IPS DF 19.7 (cell line): ENCODE data around the gene FYN.

Experiments
- DNase-seq: peaks from one replicate; pipeline ENCODE4 v3.0.0-alpha.2; 2013; ENCODE audit warnings: low read depth, low spot score

The FYN gene

DNA sequence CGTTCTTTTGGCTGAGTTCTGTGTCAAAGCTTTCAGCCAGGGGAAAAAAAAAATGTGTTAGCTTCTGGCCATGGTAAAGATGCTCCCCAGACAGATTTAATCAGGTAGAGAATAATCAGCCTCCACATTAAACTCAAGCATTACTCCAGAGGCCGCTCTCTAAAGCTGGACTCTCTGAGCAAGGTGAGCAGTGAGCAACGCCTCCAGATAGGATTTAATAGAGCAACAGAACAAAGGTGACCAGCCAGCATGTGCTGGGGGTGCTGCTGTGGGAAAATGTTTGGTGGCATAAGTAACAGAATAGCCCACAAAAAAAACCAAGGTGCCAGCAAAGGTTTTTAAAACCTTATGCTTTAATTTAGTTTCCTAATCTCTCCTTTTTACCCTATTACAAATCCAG, 164.1 kb downstream of the FYN start:
- no peak for DNase-seq

- no peak for DNase-seq
Measured at GRCh38 chr6:111707773-111708172, 165.5 kb downstream of the FYN start.

DNA sequence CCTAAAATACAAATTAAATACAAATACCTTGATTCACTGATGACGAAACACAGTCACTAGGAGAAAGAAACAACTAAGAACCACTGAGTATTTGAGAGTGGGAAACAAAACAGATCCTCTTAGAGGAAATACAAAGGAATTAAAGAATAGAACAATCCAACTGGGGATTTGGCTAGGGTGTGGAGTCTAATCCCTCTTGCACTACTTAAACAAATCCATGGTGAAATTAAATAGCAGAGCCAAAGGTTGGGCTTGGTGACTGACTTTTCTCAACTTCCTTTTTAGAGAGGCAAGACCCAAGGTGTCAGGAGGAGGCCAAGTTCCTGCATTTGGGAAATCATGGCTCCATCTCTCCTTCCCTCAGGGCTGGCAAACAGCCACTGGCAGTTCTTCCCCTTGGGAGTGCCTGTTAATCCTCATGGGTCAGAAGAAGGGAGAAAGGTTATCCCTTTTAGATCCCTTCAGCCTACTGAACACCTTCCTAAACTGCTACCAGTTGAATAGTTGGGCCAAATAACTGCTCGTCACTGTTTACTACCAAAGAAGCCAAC, 166.3 kb downstream of the FYN start:
- DNase-seq: no peak

DNA sequence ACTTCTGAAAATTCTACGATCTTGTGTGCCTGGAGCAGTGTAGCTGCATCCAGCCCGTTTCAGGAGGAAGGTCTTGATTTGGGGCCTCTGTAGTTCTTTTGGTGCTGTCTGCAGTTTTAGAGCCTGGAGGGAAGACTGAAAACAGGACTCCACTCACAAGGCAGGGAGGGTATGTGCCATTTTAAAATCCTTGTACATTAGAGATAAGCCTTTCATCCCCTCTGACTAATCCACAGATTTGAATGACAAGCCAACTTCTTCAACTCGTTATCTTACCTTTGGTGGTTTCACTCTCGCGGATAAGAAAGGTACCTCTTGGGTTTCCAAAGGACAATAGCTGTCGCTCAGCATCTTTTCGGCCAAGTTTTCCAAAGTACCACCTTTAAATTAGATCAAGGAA, 169.5 kb downstream of the FYN start:
- DNase-seq: no peak

- DNase-seq: no peak
Measured at GRCh38 chr6:111702268-111702667, 171.0 kb downstream of the FYN start.

DNA sequence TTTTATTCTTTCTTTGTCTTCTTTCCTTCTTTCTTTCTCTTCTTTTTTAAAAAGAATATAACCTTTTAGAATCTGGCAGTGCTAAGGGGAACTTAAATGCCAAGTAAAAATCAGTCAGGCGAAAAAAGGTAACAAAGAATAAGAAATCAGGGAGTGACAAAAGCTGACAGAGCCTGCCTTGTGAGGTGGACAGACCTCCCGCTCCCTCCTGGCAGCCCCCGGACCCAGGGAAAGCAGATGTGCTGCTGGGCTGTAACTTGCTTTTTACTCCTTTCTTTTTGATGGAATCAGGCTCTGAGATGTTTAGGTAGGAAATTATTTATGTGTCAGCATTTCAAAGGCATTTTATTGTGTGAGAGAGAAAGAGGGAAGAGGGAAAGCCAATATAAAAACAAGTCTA, 172.1 kb downstream of the FYN start:
- DNase-seq: no peak

DNA sequence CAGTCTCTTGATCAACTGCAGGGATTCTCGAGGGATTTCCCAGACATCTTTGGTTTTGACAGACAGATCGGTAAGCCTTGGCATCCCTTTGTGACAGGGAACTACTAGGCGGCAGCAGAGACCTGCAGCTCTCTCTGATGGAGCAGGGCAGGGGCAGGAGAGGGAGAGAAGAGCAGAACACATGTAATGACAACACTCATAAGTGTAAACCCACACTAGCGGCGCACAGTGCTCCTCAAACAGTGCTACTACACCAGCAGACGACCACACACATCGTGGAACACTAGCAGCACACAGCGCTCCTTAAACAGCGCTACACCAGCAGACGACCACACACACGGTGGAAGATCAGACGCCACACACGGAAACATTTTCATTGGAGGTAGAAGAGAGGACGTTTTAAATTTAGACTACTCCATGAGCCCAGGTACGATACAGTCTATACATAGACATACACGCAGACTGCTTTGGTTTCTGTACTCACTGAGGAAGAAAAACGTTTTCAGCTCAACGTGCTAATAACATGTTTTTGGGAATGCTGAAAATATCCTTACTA, 173.0 kb downstream of the FYN start:
- no peak for DNase-seq

DNA sequence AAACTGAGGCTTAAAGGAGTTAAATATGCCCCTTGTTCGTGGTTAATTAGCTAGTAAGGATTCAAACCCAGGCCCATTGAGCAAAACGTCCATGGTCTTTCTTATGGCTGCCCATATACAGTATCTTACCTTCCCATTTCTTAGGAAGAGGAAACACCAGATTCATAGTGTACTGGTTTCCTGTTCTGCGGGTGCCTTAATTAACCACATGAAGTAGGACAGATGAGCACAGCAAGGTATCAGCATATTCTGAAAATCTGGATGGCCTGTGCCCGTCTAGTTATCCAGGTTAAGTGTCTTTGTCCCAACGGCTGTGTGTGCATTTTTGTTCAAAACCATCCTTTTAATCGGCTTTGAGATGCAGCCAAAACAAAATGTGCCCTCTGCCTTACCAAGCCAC, 174.1 kb downstream of the FYN start:
- no peak for DNase-seq

- no peak for DNase-seq
Measured at GRCh38 chr6:111696814-111697213, 176.4 kb downstream of the FYN start.

DNA sequence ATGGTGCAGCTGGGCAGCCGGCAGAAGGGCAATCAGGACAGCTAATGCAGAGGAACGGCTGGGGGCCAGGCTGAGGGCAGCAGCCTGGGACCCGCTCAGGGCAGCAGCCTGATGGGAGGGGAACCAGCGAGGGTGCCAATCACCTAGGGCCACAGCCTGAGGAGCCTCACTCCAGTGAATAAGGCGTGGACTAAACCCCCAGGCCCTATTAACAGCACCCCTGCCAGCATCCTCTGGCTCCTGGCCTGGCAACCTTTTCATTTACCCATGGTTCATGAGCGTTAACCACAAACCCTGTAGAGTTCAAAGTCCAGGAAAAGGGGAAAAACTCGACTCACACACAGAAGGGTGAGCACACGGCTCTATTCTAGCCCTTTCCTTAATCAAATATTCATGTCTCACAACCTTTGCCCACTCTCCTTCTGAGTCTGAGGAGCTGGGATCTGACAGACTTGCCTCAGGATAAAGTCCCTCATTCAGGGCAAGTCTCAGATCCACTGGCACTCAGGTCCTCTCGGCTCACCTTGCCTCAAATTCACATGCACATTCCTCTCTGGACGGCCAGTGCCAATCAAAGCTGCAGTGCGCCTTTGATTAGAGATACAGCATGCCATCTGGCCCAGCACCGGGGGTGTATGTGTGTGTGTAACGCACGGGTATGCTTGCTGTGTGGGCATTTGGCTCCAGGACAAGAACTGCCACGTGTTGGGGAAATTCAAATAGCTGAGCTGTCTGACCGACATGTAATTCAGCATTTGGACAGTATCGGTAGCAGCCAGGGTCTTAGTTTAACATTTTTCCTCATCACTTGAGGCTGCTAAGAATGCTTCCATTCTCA, 180.7 kb downstream of the FYN start:
- no peak for DNase-seq

- DNase-seq: no peak
Measured at GRCh38 chr6:111691345-111692225, 181.7 kb downstream of the FYN start.

DNA sequence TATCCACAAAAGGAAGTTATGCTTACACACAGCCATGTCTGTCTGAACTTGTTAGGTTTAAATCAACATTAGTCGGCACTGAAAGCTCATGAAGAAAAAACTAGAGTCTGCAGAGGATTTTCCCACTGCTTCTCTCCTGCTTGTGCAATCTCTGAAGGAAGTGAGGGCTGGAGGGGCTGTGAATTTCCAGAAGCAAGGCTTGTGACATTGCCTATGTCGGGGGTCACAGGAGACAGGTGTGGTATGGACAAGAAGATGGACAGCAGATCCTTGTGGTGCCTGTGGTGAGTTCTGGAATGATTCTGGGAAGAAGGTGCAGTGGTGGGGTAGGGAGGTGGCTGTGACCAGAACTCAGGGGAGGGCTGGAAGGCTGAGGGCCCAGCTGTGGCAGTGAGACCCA, 183.3 kb downstream of the FYN start:
- no peak for DNase-seq

DNA sequence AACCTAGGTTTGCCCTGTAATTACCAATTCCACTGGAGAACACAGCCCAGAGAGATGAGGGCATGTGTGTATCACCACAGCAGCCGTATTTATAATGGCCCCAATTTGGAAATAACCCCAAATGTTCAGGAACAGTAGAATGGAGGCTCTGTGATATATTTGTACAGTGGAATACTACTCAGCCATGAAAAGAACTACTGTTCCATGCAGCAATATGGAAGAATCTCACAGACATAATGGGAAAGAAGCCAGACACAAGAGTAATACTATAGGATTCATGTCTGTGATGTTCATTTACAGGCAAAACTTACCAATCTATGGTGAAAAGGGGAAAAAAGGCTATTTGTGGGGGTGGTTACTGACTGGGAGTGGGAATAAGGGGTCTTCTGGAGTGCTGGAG, 183.8 kb downstream of the FYN start:
- no peak for DNase-seq

DNA sequence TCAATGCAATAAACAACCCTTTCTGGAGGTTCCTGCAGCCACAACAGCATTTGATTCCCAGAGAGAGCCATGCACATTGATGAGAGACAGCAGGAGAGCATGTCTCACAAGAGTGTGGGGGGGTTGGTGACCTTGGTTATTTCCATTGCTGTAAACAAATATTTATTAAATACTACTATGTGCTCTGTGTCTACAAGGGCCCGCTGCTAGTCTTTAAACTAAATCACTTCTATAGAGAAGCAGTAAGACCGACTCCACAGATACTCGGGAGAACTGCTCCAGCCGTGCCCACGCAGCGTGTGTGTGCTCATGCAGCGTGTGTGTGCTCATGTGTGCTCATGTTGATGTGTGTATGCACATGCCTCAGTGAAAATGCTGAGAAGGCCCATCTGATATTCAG, 184.9 kb downstream of the FYN start:
- DNase-seq: no peak

DNA sequence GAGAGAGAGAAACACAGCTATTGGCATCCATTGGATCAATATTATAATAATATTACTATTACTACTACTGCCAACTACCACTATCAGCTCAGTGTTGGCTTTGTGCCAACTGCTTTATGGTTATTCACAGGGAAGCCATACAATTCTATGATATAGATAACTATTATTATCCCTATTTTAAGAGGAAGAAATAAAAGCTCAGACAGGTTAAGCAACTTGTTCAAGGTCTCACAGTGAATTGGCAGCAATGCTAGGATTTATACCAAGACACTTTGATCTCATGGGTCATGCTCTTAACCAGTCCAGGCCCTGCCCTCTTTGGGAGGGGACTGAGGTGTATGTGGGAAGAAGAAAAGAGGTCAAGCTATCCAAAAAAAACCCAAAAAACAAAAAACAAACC, 185.6 kb downstream of the FYN start:
- DNase-seq: no peak

- DNase-seq: no peak
Measured at GRCh38 chr6:111686932-111687266, 186.4 kb downstream of the FYN start.

- DNase-seq: no peak
Measured at GRCh38 chr6:111686249-111686931, 186.9 kb downstream of the FYN start.

DNA sequence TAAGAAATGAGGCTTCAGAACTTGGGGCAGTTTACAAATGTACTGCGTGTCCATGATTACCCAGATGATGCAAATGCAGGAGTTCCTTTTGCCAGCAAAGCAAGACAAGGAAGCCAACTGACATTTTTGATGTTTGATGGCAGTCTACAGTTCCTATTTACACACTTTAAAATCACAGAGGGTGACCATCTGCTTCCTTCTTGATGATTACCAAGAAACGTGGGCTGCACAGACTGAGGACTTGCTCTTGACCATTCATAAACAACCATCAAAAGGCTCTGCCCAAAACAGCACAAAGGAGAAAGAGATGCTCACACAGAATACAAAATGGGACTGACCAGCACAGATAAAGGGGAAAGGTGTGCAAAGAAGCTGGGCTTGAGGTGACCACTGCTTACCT, 187.7 kb downstream of the FYN start:
- no peak for DNase-seq

GRCh38 chr6:111685058-111685457, 188.2 kb downstream of the FYN start:
- DNase-seq: no peak

DNA sequence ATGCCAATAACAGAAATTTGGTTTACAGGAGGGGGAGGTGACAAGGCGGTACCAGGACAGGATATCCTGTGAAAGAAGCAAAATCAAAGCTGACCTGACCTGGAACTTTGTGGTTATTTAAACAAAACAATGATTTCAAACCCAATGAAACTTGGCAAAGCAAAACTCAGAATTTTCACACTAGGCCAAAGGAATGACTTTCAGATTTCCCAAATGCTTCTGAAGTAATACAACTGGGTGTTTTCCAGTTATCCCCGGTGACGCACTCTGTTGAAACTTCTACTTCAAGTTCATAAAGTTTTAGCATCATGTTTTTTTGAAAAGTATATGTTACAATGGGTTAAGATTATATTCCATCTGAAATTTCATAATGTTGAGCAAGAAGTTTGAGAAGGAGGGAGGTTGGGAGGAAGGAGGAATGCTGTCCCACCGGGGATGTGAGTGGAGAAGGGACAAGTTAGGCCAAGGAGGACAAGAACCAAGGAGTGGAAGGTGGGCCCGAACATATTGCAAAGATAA, 189.4 kb downstream of the FYN start:
- no peak for DNase-seq

DNA sequence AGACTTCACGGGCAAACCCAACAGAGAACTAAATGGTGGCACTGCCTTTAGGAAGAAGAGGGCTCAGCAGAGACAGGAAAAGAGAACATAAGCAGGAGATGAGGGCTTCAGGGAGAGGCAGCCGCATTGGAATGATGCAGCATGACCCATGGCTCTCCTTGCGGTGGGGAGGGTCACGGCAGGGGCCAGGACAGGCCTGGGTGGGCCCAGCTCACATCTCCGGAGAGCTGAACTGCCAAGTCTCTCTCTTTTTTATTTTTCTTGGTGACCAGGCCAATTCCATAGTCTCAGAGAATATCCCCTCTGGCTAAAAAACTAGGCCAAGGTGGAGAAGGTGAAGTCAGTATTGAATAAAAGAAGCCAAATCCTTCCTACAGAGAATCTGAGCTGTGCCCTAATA, 190.1 kb downstream of the FYN start:
- DNase-seq: no peak

DNA sequence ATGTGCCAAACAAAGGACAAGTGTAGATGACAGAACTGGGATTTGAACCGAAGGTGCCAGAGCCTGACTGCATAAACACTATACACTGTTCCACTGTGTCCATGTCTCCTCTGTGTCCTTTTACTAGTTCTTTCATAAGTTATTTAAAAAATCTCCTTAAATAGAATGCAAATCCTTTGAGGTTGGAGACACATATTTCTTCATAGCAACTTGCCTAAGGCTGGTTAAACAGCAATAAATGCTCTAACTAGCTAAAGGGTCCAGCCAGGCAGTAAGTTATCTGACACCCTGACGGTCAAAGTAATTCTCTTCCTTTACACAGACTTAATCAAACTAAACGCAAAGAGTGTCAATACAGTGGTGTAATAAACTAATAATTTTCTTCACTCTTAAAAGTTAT, 191.4 kb downstream of the FYN start:
- no peak for DNase-seq
